Esophagus mucosa (tissue), 1 donor: ENCODE results near the gene MC5R. TPM values are rescaled to one million over a fixed set of nuclear protein-coding genes. Genes with fewer than 3 reads are reported as not detected.

Source experiments
- ATAC-seq: fragments of 200-7000 bp; cut with Tn5 transposase; one replicate; pipeline ENCODE4 v1.9.1; 2020
- total RNA-seq: library from RNA; stranded (reverse); gene quantifications from one replicate; pipeline ENCODE4 v1.2.4, GENCODE V29; 2023
- donor health status: DM: yes; HTN: yes; CAD: no.

MC5R gene
- total RNA-seq: 0.28 TPM

GRCh38 chr18:13823707-13824395, at the start of gene MC5R:
MC5R (plus strand) TSS chr18:13824149; CDS start chr18:13825766, 1,617 bp downstream.
- ATAC-seq: peak; percentile 80

DNA sequence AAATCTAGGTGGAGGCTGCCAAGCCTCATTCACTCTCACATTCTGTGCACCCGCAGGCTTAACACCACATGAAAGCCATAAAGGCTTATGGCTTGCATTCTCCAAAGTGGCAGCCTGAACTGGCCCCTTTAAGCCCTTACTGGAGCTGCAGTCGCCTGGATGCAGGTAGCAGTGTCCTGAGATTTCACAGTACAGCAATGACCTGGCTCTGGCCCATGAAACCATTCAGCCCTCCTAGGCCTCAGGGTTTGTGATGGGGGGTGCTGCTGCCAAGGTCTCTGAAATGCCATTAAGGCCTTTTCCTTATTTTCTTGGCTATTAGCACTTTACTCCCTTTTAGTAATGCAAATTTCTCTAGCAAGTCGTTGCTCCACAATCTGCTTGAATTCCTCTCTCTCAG, 48.9 kb upstream of the MC5R start:
- ATAC-seq: no peak

DNA sequence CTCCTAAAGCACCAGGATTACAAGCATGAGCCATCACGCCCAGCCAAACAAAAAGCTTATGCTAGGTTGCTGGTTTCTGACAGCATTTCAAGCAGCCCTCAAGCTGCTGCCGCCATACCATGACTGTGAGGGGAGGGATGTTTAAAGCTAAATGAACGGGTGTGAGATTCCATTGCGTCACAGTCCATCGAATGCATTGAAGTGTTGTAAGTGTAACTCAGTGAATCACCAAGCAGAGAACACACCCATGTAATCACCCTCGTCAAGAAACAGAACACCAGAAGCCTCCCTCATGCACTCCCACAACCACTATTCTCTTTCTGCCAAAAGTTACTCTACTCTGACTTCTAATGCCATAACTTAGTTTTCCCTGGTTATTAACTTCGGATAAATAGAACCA, 32.8 kb upstream of the MC5R start:
- ATAC-seq: peak; percentile 77

GRCh38 chr18:13793819-13794218, 30.1 kb upstream of the MC5R start:
- no peak for ATAC-seq

DNA sequence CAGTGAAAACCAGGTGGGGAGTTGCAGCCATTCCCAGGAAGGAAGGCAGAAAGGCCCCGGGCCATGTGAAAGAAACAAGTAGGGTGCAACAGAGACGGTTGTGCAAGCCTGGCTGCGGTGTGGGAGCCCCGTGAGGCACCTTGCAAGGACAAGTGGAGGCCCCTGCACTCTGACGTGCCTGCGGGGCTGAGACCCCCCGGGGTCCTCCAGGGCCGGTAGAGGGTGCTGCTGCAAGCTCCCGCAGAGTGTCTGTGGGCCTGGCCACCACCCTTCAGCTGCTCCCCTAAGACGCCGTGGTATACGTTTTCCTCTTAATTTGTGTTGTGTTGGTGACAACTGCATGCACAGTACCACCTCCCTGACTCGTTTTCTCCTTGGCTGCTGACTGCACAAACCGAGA, 27.4 kb upstream of the MC5R start:
- ATAC-seq: no peak

DNA sequence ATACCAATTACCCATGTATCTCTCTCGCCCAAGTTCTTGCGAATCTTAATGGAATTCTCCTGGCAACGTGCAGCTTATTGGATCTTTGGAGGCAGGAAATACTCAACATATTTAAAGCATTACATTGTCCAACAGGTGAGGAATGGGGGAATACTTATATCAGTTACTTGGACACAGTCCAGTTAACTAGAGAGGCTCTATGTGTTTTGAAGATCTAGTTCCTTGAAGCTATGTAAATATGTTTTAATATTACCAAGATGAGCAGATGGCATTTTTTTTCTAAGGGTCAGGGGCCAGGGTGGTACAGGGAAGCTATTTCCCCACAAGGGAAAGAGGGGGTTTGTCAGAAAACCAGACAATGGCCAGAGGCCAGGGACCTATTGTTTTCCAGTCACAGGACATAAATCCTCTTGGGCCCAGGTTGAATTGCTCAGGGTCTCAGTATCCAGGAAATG, 26.8 kb upstream of the MC5R start:
- no peak for ATAC-seq

DNA sequence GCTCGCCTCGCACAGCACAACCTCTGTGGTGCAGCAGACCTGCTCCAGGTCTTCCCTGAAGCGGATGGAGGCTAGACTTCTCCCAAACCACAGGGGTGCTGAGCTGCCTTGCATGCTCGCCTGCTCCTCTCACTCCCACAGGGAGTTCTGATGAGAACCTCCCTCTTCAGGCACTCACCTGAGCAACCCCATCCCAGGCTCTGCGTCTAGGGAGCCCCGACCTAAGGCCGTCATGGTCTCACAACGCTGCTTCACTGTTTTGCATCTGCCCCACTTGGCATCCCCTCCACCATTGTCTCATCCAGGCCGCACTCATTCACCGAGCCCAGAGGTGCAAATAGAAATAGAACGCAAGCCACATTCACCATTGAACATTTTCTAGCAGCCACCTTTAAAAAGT, 24.6 kb upstream of the MC5R start:
- no peak for ATAC-seq

DNA sequence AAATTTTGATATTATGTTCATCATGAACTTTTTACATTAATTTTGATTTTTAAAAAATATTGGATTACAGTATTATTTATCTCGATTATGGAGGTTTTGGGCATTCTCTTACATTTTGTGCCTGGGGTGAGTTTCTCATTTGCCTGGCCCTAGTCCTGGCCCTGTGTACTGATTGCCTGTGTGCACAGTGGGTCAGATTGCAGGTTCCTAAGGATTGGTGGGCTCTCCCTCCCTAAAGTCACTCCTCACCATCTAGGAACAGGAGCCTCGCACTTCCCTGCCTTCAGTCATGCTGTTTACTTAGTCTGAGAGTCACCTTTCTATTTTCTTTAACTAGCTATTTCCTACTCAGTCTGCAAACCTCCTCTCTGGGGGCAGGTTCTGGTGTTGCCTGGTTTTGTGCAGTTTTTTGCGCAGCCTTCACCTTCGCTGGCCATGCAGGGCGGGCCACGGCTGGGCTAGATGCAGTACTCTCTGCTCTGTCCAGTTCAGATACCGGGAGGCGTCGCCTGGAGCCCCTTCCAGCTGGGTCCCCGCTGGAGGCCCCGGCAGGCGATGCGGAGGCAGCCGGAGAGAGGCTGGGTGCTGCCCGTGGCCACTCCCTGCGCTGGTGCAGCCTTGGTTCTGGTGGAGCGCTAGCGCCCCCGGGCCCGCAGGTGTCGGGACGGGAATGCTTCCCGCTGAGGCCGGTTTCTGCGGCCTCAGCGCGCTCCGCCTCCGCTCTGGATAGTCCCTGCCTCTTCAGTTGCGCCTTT, 23.3 kb upstream of the MC5R start:
- peak; percentile 89 for ATAC-seq

DNA sequence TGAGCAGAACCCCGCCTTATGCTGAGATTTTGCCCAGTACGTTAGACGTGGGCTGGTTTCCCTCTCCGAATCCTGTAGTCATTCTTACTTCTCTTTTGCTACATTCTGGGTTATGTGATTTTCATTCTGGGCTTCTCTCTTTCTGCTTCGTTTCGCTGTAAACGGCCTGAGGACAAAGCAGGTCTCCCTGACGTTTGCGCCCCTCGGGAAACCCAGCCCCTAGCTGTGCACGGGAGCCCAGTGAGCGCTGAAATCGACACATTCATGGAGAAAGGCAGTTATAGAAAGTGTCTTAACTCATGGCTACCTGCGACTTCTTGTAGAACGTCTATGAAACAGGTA, 22.7 kb upstream of the MC5R start:
- ATAC-seq: no peak

DNA sequence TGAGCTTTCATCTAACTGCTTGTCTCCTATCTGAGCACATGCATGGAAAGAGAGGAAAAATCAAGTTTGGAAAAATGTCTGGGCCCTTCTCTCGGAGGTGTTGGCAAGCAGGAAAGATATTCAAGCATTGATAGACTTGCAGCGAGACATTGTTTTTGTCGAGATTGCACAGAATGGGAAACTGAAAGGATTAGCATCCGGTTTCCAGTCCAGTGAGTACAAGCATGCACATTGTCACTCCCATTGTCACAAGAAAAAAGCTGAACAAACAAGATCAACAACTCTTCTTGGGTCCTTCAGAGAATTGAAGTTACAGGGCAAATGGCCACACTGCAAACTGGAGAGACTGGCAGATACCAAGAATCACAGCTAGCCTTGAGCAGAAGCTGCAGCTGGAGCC, 19.6 kb upstream of the MC5R start:
- peak; percentile 27 for ATAC-seq

DNA sequence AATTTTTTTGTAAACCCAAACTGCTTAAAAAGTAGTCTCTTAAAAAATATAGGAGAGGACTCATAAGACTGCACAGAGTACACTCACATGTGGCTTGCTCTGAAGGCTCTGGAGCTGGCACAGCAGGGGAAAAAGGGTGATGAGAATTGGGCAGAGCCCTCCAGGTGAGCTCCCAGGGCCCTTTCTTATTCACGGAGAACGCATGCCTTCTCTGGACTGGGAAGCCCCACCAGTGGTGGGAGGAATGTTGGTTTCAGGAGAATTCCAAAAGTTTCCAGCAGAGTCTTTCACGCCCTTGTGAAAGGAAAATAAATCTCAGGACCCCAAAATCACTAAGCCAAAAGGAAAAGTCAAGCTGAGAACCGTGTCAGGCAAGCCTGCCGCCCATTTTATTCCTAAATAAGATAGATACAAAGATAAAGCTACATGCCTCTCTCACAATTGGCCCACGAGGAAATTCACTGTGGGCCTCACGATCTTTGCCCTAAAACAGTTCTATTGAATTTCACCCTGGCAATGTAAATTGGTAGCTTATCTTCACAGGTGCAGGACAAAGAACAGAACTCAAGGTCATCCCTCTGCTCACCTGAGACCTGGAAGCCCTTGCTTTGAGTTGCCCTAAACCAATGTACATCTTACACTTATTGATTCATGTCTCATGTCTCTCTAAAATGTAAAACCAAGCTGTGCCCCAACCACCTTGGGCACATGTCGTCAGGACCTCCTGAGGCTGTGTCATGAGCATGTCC, 15.5 kb upstream of the MC5R start:
- ATAC-seq: no peak

DNA sequence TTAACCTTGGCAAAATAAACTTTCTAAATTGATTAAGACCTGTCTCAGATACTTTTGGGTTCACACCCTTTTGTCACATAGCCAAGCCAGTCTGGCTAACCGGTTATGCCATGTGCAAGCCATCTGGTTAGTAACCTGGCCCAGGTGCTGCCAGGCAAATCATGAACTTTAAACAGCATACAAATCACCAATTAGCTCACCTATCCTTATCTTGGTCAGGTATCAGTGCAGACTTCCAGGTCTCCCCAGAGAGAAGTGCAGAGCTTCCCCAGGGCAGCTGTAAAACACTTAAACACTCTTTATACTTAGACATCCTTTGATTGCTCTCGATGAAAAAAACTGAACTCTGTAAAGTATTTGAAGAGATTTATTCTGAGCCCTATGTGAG, 14.9 kb upstream of the MC5R start:
- ATAC-seq: peak; percentile 72

DNA sequence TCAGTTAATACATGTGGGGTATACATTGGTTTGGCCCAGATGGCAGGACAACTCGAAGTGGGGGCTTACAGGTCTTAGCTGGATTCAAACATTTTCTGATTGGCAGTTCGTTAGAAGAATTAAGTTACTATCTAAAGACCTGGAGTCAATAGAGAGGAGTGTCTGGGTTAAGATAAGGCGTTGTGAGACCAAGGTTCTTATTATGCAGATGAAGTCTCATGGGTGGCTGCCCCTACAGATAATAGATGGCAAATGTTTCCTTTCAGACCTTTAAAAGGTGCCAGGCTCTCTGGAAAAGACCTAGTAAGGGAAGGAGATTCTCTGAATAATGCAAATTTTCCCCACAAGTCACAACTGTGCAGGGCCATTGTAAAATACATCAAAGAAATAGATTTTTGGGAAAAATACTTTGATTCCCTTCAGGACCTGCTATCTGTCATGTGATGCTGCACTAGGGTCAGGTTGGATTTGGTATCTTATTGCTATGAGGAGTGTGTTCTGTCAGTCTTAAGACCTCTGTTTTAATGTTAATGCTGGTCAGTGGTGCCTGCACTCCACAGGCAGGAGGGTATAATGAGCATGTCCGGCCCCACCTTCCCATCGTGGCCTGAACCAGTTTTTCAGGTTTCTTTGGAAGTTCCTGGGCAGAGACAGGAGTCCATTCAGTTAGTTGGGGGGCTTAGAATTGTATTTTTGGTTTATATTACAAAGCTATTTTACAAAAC, 14.3 kb upstream of the MC5R start:
- no peak for ATAC-seq

DNA sequence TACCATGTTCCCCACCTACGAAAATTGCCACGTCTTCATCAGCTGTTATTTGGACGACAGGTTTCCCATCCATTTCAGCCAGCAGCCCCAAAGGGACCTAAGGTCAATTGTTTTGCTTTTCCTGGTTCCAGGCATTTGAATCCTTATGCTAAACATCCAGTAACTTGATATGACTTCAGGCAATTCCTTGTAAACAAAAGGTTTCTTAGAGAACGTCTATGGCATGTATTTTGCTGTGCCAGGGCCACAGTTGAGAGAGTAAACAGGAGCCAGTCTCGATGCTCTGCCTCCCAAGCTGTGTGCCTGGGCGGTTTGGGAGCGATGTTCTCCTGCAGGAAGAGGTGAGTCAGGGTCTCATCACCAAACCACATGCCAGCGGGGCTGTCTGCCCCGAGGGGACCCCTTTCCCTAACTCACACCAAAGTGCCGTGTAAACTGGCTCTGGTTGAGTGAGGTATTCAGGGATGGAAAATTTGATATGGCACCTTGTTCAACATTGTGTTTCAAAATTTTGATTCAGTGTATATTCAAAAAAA, 12.9 kb upstream of the MC5R start:
- no peak for ATAC-seq

DNA sequence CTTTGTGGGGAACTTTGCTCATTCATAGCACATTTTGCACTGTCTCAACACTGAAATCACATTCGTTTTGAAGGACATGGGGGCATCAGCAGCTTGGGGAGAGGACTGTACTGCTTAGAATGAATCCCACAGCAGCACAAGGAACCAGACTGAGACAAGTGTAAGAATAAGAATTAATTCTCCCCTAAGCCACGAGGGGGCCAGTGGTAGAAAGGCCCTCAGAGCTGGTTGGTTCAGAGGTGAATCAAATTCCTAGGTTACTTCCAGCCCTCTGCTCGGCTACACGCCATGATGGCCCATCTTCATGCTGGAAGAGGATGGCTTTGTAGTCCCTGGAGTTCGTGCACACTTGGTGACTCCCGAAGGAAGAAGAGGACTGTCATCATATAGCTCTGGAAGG, 12.0 kb upstream of the MC5R start:
- no peak for ATAC-seq

GRCh38 chr18:13813271-13813849, 10.6 kb upstream of the MC5R start:
- ATAC-seq: peak; percentile 77

DNA sequence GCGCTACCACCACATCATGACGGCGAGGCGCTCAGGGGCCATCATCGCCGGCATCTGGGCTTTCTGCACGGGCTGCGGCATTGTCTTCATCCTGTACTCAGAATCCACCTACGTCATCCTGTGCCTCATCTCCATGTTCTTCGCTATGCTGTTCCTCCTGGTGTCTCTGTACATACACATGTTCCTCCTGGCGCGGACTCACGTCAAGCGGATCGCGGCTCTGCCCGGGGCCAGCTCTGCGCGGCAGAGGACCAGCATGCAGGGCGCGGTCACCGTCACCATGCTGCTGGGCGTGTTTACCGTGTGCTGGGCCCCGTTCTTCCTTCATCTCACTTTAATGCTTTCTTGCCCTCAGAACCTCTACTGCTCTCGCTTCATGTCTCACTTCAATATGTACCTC, 2.3 kb downstream of the MC5R start:
- no peak for ATAC-seq

DNA sequence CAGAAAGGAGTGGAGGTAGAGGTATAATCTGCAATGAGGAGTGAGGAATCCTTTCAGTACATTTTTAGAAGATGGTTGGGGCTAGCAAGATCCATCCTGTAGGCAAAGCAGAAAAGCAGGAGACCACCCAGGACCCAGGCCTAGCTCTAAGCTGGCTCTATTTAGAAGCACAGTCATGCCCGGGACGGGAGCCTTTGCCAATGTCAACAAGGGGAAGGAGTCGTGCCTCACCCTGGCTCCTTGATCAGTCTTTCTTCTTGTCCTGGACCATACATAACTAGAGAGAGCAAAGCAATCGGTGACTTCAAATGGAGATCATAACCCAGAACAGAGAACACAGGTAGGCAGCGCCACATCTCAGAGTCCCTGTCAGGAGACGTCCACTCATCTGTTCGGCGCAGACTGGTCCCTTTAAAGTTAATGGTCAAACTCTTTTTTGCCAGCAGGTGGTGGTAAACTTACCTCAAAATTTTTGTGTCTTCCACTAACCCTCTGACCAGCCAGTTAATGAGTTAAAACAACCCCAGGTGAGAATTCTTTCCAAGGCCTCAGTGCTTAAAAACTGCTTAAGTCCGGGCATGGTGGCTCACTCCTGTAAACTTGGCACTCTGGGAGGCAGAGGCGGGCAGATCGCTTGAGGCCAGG, 8.0 kb downstream of the MC5R start:
- no peak for ATAC-seq

DNA sequence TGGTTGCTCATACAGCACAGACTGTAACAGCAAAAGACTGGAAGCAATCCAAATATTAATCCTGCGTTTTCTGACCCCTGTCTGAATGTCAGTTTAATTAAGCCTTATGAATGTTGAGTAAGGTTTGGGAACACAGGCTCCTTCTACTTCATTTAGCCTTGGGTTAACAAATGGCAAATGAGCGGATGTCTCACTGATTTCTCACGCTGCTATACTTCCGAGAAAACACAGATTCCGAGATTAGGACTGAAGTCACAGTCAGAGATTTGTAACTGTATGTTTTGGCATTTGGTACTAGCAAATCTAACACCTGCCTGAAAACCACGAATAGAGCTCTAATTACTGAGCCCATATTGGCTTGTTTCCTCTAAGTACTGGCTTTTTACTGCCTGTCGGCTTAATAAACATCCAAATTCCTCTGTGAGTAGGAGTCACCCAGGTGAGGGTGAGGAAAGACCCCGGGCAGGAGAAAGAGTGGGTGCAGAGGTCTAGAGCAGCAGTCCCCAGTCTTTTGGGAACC, 10.6 kb downstream of the MC5R start:
- no peak for ATAC-seq

- ATAC-seq: no peak
These were observed 11.3 kb downstream of the MC5R start for GRCh38 chr18:13835202-13835601.

DNA sequence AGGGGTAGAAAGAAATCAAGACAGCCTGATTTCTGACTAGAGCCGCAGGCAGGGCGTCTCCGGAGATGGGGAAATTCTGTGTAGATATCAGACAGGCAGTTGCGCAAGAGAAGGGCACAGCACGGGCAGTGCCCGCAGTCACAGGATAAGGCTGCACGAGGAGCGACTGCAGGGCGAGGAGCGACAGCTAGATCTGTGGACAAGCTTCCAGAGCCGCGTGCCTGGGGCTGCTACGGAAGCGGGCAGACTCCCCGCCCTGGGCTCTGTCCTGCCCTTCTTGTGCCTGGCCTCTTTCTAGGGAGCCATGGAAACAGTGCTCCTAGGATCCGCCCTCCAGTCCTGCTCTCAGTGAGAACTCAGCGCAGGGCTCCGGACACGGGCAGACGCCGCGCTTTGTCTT, 12.6 kb downstream of the MC5R start:
- no peak for ATAC-seq

DNA sequence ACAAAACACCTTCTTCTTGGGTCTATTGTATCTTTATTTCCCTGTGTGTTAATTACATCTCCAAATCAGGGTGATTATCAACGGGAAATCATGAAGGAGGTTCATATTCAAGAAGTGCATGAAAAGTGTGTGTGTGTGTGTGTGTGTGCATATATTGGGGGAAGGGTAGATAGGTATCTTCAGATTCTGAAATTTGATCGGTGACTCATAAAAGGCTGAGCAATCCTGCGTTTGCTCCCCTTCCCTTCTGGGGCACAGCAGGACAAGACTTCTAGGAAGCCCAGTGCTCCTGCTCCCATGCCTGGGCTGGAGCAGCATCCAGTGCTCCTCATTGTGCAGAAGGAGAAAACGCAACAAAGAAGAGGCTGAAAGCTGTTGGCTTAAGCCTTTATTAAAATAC, 25.8 kb downstream of the MC5R start:
- ATAC-seq: no peak
